Thyroid gland (tissue), 4 donors: ENCODE measurements around the gene KSR1.

Experiments
- CTCF ChIP-seq, 6 experiments: fragments of 200-600 bp in 3 of 6; fragments of 450-650 bp in 3 of 6; sonication (generic) in 3 of 6; IDR thresholded peaks; one replicate each; pipeline ENCODE4 v1.5.1; 2016 to 2019; ENCODE audit warnings: antibody characterized with exemption in 6 of 6, mild to moderate bottlenecking in 2 of 6, inconsistent platforms in 1 of 6, moderate library complexity in 1 of 6
- POLR2A ChIP-seq, 2 donors: fragments of 450-650 bp; IDR thresholded peaks; one replicate each; pipeline ENCODE4 v1.6.1; 2017; ENCODE audit warnings: antibody characterized with exemption in 2 of 2, mild to moderate bottlenecking in 2 of 2, moderate library complexity in 1 of 2

- no peak for TF ChIP-seq POLR2A (IDR thresholded peaks at IDR 0.05)
- no peak for TF ChIP-seq CTCF (IDR thresholded peaks at IDR 0.05)
These were observed 2.3 kb downstream of the KSR1 start for GRCh38 chr17:27458524-27458908.
